HG03025 (cell line): Measurements from ENCODE around the gene CATSPER3.

Source experiments
- ATAC-seq: cut with Tn5 transposase; IDR thresholded peaks from one replicate; pipeline ENCODE4 v1.9.1; 2021; ENCODE audit warnings: mild to moderate bottlenecking, moderate library complexity; ENCODE audit not compliant: unreplicated experiment, low FRiP score

The CATSPER3 gene

GRCh38 chr5:135009736-135010501, 42.2 kb downstream of the CATSPER3 start:
- no peak for ATAC-seq

- ATAC-seq = no peak
Measured at GRCh38 chr5:135010502-135011354, 43.0 kb downstream of the CATSPER3 start.

DNA sequence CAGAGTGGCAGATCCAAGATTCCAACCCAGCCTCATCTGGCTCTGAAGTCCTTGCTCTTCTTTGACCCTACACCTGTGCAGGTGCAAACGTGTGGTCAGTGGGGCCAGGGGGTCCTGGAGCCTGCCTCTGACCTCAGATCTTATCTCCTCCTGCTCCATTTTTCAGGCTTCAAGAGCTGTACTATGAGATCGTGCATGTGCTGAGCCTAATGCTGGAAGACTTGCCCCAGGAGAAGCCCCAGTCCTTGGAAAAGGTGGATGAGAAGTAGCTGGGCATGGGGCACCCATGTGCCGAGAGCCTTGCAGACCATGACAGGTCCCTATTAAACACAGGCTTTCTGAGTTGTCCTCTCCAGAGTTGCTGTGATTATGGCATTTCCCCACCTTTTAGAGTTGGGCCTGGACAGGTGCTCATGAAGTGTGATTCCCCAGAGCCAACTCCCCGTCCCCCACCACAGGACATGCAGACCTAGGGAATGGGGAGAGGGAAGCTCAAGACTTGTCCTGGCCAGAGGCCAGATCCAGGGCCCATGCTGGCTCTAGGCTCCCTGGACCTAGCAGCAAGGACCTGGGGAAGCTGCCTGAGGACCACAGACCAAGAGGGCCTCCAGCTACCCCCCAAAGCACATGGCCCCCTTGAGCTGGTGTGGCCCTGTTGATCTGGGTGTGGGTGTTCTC, 43.8 kb downstream of the CATSPER3 start:
- no peak for ATAC-seq

DNA sequence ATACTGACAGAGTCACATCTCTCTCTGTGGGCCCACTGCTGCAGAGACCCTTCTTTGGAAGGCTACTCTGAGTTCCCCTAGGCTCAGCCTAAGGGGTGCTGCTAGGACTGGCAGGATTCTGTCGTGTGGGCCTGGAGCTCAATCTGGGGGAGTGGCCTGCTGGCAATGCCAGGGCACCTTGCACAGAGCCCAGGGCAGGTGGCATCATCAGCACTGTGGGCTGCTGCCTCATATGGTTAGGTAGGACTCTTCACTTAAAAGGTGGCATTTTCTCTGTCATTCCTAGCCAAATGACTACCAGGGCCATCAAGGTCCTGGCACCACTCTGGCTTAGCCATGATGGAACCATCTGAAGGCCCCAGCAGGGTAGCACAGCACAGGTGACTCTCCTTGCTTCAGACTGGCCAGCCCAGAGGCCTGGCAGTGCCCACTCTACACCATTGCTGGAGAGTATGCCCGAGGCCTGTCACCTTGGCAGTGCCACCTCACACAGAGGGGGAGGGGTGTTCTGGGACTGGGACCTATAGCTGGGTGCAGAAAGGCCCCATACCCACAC, 44.4 kb downstream of the CATSPER3 start:
- no peak for ATAC-seq

DNA sequence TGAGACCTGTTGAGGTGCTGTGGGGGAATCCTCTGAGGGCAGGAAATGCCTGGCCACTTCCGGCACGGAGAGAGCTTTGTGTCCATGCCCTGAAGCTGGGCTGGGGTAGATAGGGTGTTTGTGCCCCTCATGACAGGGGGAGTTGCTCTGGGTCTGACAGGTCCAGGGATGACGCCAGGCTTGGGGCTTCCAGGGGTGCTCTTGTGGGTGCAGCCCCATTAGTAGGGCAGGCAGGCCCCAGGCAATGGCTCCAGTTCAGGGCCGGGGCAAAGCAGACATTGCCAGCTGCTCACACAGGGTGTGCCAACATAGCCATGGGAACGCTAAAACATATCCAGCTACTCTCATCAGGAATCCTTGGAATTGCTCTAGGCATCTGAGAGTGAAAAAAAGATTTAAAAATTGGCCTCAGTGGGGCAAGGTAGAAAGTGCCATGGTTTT, 45.3 kb downstream of the CATSPER3 start:
- no peak for ATAC-seq

GRCh38 chr5:135013445-135013844, 45.7 kb downstream of the CATSPER3 start:
- ATAC-seq = no peak

DNA sequence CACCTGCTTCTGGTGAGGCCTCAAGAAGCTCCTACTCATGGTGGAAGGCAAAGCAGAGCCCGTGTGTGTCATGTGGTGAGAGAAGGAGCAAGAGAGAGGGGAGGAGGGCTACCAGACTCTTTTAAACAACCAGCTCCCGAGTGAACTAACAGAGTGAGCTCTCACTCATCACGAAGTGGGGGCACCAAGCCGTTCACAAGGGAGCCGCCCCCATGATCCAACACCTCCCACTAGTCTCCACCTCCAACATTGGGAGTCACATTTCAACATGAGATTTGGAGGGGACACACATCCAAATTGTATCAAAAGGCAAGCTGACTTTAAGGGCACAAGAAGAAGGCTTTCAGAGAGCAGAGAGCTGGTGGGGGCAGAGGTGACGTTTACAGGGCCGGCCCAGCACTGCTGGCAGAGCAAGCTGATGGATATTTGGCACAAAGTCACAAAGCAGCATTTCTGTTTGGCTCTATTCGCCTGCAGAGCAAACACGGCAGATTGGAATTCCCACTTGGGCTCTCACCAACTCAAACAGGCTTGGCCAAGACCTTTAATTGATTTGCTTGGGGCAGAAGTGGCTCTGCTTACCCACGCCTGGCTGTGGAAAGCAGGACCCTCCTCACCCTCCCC, 46.4 kb downstream of the CATSPER3 start:
- ATAC-seq = no peak

GRCh38 chr5:135015942-135016341, 48.2 kb downstream of the CATSPER3 start:
- no peak for ATAC-seq

- ATAC-seq = no peak
Measured at GRCh38 chr5:135016861-135017290, 49.2 kb downstream of the CATSPER3 start.

GRCh38 chr5:135018457-135018856, 50.8 kb downstream of the CATSPER3 start:
- no peak for ATAC-seq

DNA sequence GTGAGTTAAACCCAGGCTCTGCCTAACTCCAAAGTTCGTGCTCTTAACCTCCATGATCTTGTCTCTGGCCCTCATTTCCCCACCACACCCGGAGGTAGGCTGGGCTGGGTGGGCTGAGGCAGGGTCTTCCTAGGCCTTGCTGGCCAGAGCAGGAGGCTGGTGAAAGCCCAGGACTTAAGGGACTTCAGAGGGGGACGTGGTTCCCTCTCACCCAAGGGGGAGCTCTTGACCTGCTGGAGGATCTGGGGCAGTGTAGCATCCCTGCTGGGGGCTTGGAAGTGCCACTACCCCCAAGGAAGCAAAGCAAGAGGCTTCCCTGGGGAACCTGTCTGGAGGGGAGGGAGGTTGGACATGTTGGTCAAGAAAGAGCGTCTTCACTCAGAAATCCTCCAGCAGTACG, 51.6 kb downstream of the CATSPER3 start:
- ATAC-seq = no peak

DNA sequence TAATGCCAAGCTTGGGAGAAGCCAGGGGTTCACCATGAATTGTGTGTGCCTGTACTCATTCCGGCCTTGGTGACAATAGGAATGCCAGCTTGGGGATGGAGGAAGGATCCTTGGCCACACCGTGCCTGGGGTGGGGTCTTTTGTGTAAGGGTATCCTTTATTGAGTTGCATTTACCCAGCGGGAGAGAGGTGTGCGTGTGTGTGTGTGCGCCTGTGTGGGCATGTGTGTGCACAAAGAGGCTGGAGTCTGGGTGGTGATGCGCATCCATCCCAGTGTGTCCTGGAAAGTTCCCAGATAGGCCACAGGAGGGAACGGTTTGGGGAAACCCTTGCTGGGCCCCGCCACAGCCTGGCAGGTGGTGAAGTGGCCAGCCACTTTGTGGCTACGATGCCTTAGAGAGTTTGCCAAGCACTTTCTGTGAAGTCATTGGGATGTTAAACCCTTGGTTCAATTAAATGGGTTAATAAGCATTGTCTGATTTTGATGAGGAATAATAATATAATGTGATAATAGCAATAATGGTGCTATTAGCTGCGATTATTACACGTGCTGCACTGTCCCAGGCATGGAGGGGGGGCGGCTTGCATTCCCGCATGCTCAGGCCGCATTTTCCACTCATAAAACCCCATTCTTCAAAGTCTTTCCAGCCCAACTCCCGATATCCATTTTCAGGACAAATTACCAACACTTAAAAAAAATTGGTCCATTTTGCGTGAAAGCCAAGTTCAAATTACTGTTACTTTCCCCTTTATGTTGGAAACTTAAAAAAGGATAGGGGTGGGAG, 52.6 kb downstream of the CATSPER3 start:
- ATAC-seq = no peak

DNA sequence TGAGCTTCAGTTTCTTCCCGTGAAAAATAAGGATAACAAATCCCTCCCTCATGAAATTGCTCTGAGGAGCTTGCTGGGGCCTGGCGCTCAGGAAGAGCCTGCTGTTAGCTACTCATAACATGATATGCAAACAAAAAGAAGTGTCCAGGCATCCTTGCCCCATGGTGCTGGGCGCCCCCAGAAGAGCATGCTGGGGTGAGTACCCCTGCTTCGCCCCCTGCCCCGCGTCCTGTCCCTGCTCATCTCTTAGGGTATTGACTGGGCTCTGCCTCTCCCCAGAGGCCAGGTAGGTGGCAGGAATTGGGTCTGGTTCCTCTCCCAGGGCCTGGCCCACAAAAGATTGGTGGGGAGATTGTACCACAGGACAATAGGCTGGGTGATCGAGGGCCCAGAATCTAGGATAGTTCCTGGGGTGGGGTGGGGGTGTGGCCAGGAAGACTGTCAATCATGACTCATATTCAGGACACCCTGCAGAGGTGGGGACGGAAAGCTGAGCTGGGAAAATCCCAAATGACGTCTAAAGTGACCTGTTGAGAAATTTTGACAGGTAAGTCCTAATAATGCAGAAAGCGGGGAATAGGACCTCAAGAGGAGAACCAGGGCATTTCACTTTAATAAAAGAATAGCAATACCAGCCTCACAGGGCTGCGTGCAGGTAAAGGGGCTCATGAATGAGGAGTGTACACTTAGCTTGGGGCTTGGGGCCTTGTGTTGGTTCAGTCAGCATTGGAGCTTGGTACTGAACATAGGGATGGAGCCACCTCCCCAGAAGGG, 57.4 kb downstream of the CATSPER3 start:
- ATAC-seq = no peak

DNA sequence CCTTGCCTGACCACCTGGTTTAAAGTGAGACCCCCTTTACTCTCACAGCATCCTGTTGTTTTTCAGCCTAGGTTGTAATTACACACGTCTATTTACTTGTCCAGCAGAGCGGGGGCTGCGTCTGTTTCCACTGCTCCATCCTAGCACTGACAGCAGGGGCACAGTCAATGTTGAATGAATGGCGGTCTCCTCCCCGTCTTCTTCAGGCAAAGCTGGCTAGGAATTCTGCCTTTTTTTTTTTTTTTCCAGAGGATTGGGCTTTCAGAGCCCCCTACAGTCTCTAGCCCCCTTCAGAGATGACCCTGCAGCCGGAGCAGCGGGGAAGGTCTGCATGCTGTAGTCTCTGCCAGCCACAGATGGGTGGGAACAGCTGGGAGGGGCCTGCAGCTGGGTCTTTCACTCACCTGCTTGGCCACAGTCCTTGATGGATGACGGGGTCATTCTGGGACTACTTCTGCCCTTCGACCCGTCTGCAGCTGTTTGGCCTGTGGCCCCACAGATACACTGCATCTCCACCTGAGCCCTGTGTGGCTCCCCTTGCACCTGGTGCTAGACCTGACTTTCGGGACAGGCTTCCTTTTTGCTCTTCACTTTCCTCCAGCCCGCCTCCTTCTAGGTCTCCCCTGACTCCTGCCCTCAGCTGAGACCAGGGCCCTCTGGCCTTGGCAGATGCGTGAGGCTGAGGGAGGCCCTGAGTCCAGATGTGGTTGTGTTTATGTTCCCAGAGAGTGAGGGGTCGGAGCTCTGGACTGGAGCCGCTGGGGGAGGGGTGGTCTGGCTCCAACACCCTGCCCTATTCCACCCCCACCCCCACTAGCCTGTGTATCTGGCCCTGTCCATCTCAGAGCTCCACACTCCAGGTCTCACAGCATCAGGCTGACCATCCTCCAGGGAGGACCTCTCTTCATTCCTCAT, 58.3 kb downstream of the CATSPER3 start:
- no peak for ATAC-seq

DNA sequence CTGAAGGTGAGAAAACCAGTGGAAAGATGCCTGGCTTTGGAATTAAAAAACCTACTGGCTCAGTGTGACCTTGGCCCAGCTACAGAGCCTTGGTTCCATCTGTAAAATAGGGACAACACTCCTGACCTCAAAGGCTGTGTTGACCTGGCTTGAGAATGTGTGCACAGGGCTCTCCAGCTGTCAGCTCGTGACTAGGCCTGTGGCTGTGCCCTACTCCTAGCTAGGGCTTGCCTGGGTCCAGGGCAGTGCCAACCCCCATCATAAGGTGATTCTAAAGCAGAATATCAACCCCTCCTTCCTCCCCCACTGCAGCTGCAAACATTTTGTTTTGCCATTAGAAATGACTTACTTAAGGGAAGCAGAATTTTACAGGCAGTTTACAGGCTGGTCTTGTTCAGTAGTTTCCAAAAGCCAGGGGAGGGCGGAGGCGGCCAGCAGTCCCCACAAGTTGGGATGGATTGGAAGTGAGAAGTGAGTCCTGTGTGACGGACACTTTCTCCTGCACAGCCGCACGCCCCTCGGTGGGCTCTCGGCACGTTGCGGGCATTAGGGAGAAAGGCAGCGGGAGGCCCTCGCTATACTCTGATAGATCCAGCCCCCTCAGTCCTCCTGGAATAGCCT, 59.0 kb downstream of the CATSPER3 start:
- no peak for ATAC-seq

DNA sequence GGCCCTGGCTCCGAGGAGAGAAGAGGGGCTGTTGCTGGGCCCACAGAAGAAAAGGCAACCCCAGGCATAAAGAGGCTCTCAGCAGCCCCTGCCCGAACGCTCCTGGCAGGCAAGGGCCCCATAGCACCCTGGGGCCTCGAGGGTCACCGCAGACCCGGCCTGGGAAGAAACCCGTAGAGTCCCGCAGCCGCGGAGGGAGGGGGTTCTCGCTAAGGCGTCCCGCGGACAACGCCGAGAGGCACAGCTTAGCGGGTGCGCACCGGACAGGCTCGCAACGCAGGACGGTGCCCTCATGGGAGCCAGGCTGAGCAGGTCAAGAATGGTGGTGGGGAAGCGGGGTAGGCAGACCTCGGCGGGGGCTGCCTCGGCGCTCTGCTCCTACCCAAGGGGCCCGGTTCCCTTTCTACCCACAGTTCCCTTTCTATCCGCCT, 59.6 kb downstream of the CATSPER3 start:
- ATAC-seq = no peak
